Body of pancreas (tissue), 4 donors: ENCODE data around the gene FBN1. TPM values are rescaled to one million over a fixed set of nuclear protein-coding genes. Genes with fewer than 3 reads are reported as not detected.

ENCODE experiments used
- ATAC-seq: fragments of 150-250 bp; one replicate; pipeline ENCODE4 v1.9.1; 2016
- DNase-seq, 4 donors: peaks; one replicate each; pipeline ENCODE4 v3.0.0-alpha.2; 2019
- H3K27ac ChIP-seq, 4 donors: fragments of 200-600 bp; sonication (generic); 1 replicate in 3 of 4; 2 replicates in 1 of 4; pipeline versions ENCODE4 v1.5.1 to v1.6.1; 2016 to 2019; ENCODE audit warnings: mild to moderate bottlenecking in 1 of 4, mixed read lengths in 1 of 4, moderate library complexity in 1 of 4
- H3K27me3 ChIP-seq, 2 donors: fragments of 200-600 bp; sonication (generic); one replicate each; pipeline ENCODE4 v1.6.0; 2016; ENCODE audit warnings: mild to moderate bottlenecking in 1 of 2
- H3K36me3 ChIP-seq, 2 donors: fragments of 200-600 bp; sonication (generic); replicated peaks in 1 of 2; 2 replicates each; pipeline ENCODE4 v1.5.1; 2016; ENCODE audit warnings: low read depth in 2 of 2; ENCODE audit not compliant: insufficient read depth in 1 of 2
- H3K4me1 ChIP-seq: fragments of 200-600 bp; sonication (generic); one replicate; pipeline ENCODE4 v1.6.0; 2016
- H3K4me3 ChIP-seq, 2 donors: fragments of 200-600 bp; sonication (generic); 1 replicate in 1 of 2; 2 replicates in 1 of 2; pipeline ENCODE4 v1.5.1; 2016 to 2019
- H3K9me3 ChIP-seq, 3 donors: fragments of 200-600 bp; sonication (generic); 1 replicate in 2 of 3; 2 replicates in 1 of 3; pipeline ENCODE4 v1.5.1; 2016
- POLR2A ChIP-seq, 3 donors: fragments of 450-650 bp; IDR thresholded peaks; one replicate each; pipeline ENCODE4 v1.6.1; 2016; ENCODE audit warnings: antibody characterized with exemption in 3 of 3, mild to moderate bottlenecking in 2 of 3
- WGBS, 2 donors: methylation state at CpG; one replicate each; pipeline ENCODE4 v1.1.5; 2017; 5-methylcytosine and 5-hydroxymethylcytosine counted together
- intact Hi-C: fragments of 100-400 bp; cut with DNase I; formaldehyde crosslinking; loops from one replicate; pipeline ENCODE4 v1.15.1; 2023
- total RNA-seq, 2 donors: library from RNA; depleted of rRNA; stranded (reverse); fragments of >200 nt; gene quantifications; one replicate each; pipeline ENCODE4 v1.1.0, GENCODE V29; 2016
- TF ChIP-seq, protein P1 (sequence below), 7 experiments: fragments of 450-650 bp in 4 of 7; fragments of 200-600 bp in 3 of 7; sonication (generic) in 3 of 7; IDR thresholded peaks; one replicate each; pipeline ENCODE4 v1.5.1; 2016 to 2019; ENCODE audit warnings: antibody characterized with exemption in 7 of 7

FBN1 gene
- total RNA-seq, 2 donors from 2014 or later: 12.7 to 51.1 TPM

DNA sequence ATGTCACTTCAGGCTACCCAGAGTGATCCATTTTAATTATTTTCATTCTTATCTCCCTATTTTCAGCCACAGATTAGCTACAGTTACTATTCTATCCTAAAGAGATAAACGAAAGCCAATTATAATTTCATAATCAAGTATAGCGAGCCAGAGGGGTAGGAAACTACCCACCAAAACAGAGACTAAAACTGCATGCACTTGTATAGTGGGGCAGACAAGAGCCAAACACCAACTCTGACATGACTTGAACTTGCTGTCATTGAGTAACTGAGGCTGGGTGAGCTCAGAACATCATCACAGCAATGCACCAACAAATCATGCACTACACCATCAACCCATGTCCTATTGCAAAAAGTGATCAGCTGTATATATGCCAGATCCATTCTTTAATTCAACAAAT is 64.8 kb downstream of the FBN1 start:
- H3K36me3 ChIP-seq: no peaks in the 10 kb centered on the region
- ATAC-seq: no peak
- no peak for DNase-seq
- no peaks in the 10 kb centered on the region for H3K4me1 ChIP-seq
- intact Hi-C loops: no loop called here
- H3K27ac ChIP-seq: no peak overlapping the region
- H3K27me3 ChIP-seq: no peaks in the 10 kb centered on the region
- 69 to 77% methylated on average over 2 of the region's 2 CpGs for WGBS, 2 donors
- H3K4me3 ChIP-seq: no peak overlapping the region
- H3K9me3 ChIP-seq: no peaks in the 10 kb centered on the region
- no peak for TF ChIP-seq POLR2A (IDR thresholded peaks at IDR 0.05)
- TF ChIP-seq, protein P1, sequence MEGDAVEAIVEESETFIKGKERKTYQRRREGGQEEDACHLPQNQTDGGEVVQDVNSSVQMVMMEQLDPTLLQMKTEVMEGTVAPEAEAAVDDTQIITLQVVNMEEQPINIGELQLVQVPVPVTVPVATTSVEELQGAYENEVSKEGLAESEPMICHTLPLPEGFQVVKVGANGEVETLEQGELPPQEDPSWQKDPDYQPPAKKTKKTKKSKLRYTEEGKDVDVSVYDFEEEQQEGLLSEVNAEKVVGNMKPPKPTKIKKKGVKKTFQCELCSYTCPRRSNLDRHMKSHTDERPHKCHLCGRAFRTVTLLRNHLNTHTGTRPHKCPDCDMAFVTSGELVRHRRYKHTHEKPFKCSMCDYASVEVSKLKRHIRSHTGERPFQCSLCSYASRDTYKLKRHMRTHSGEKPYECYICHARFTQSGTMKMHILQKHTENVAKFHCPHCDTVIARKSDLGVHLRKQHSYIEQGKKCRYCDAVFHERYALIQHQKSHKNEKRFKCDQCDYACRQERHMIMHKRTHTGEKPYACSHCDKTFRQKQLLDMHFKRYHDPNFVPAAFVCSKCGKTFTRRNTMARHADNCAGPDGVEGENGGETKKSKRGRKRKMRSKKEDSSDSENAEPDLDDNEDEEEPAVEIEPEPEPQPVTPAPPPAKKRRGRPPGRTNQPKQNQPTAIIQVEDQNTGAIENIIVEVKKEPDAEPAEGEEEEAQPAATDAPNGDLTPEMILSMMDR (IDR thresholded peaks at IDR 0.05): no peak

DNA sequence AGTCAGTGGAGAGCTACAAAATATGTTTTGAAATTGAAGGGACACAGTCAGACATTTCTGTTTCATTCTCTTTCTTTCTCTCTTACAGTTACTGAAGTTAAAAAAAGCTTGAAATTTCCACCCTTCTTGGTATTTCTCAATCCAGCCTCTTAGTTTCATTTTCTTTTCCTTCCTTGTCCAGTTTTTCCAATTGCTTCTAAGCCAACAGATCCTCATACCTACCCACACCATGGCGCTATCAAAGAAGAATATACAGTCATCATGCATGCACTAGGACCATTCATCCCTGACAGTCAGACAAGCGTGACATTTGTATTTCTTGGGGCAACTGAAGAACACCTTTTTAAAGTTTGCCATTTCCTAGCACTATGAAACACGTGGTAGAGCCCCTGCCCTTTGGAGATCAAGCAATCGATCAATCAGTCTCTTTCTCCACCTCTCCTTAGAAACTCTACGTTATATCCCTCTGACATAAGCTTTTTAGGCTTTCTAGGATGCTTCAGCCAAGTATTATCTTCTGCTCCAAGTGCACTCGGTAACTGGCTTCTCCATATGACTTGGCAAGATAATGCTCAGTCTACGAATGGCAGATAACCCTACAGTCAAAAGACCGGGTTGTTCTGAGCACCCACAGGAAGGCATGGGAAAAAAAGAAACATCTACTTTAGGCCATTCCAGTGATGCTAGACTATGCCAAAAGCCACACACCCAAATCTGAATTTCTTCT is 65.4 kb downstream of the FBN1 start:
- WGBS, 2 donors: 71 to 78% methylated on average over 8 of the region's 8 CpGs
- Histone ChIP-seq H3K27ac (no peak overlapping the region), H3K36me3 (no peaks in the 10 kb centered on the region), H3K4me3 (no peak overlapping the region), H3K27me3 (no peaks in the 10 kb centered on the region), H3K9me3 (no peaks in the 10 kb centered on the region), H3K4me1 (no peaks in the 10 kb centered on the region)
- DNase-seq: no peak
- no peak for ATAC-seq
- no peak for TF ChIP-seq POLR2A (IDR thresholded peaks at IDR 0.05)
- TF ChIP-seq, protein P1 (IDR thresholded peaks at IDR 0.05): no peak
- intact Hi-C loops: no loop called here

DNA sequence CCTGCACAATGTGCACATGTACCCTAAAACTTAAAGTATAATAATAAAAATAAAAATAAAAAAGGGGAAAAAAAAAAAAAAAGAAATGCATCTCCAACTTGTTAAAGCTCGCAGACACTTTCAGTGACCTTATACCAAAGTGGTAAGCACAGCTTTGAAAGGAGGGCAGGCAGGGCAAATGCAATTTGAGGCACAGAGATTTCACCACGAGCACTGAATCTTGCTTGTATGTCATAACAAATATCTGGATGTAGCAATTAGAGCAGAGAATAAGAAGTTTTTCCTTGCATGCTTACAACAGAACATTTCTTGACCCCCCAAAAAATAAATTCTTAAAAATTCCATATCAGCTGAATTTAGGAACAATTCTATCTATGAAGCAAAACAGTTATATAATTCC is 66.5 kb downstream of the FBN1 start:
- 75 to 82% methylated on average over 2 of the region's 2 CpGs for WGBS, 2 donors

DNA sequence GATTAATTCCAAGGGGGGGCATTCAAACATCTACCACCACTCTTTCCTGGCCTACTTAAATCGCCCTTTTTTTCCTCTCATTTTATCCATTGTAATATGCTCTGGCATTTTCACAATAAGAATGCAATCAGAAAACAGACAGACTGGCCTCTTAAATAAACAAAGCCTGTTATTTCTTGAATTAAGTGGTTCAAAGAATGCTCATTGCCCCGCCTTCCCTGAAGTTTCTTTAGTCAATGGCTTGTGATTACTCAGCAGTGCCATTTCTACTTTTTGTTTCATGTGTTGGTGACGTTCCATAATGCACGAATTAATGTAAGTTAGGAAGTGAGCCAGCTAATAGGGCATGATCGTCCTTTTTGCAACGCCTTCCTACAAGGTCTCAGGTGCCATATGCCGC is 68.0 kb downstream of the FBN1 start:
- no peaks in the 10 kb centered on the region for H3K36me3 ChIP-seq

More for the DNA sequence above, 66.5 kb downstream of the FBN1 start:
- Histone ChIP-seq H3K9me3 (no peaks in the 10 kb centered on the region), H3K4me3 (no peak overlapping the region), H3K4me1 (no peaks in the 10 kb centered on the region), H3K27ac (no peak overlapping the region), H3K27me3 (no peaks in the 10 kb centered on the region), H3K36me3 (no peaks in the 10 kb centered on the region)
- DNase-seq (no peak), ATAC-seq (no peak)
- TF ChIP-seq POLR2A (IDR thresholded peaks at IDR 0.05): no peak
- TF ChIP-seq, protein P1 (IDR thresholded peaks at IDR 0.05): no peak
- intact Hi-C loops: no loop called here

More for the DNA sequence above, 68.0 kb downstream of the FBN1 start:
- intact Hi-C loops: no loop called here
- Histone ChIP-seq H3K4me1 (no peaks in the 10 kb centered on the region), H3K4me3 (no peak overlapping the region), H3K27me3 (no peaks in the 10 kb centered on the region), H3K9me3 (no peaks in the 10 kb centered on the region), H3K27ac (no peak overlapping the region)
- no peak for TF ChIP-seq POLR2A (IDR thresholded peaks at IDR 0.05)
- TF ChIP-seq, protein P1 (IDR thresholded peaks at IDR 0.05): no peak
- ATAC-seq: no peak
- no peak for DNase-seq
- 57 to 63% methylated on average over 7 of the region's 7 CpGs for WGBS, 2 donors
